HG02852 (cell line): Measurements from ENCODE around the gene PLEKHM3.
A peak's percentile ranks its signal among the peaks of the same experiment; 100 is the strongest.

ENCODE experiments used
- ATAC-seq: cut with Tn5 transposase; IDR thresholded peaks from one replicate; pipeline ENCODE4 v1.9.1; 2021; ENCODE audit warnings: mild to moderate bottlenecking, moderate library complexity; ENCODE audit not compliant: unreplicated experiment

Gene PLEKHM3, protein sequence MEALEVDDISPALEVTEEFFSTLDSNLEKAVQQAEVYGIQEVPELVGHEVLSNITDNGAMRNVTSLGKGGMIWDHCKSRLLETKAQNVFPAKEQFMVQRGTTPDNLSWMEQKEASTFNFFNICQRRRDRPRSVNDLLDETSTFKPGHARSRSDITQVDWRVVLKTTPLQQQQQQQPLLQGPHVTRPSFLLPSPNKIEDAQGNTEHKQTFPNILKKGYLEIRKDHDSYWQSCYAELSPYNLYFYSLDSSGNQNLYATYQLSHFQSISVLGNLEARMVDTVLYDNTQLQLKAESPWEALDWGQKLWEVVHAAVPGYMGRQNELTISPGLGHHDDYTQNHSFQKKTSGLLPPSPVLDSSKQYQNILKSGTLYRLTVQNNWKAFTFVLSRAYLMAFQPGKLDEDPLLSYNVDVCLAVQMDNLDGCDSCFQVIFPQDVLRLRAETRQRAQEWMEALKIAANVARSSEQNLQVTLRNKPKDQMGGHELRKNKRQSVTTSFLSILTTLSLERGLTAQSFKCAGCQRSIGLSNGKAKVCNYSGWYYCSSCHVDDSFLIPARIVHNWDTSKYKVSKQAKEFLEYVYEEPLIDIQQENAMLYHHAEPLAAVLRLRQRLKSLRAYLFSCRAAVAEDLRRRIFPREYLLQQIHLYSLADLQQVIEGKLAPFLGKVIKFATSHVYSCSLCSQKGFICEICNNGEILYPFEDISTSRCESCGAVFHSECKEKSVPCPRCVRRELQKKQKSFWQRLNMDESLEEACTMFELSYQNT

DNA sequence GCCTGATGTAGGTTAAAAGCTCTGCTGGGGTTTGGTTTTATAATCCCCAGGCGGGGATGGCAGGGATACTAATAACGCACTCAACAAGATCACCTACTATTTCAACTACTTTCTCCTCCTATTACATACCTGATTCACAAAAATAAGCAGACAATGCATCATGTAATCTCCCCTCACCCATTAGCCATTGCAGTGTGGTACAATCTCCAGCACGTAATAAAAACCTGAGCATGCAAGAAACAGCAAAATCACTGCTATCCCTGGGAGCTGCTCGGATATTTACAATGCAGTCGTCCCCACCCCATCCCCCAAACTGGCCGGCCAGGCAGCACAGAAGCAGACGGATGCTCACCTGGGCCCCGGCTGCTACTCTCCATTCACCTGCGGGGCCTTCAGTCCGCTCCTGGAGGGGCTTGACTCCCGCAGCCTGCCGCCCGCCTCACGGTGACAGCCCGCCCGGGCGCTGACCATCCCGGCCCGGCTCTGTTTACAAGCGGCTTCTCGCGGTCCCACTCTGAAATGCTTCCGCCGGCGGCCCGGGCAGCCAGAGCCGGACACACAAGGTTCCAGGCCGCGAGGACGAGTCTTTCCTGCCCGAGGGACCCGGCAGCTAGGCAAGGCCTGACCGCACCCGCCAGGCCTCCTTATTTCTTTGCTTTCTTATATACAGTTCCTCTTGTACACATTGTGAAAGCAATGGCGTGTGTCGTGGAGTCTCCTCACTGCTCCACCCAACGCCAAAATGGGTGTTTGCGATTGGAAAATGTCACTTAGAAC, at the start of gene PLEKHM3:
Gene PLEKHM3 (minus strand): TSS at position 491 of the 777 bp plus-strand sequence. CDS start 23,888 bp downstream, outside the sequence.
- peak; percentile 94 for ATAC-seq

DNA sequence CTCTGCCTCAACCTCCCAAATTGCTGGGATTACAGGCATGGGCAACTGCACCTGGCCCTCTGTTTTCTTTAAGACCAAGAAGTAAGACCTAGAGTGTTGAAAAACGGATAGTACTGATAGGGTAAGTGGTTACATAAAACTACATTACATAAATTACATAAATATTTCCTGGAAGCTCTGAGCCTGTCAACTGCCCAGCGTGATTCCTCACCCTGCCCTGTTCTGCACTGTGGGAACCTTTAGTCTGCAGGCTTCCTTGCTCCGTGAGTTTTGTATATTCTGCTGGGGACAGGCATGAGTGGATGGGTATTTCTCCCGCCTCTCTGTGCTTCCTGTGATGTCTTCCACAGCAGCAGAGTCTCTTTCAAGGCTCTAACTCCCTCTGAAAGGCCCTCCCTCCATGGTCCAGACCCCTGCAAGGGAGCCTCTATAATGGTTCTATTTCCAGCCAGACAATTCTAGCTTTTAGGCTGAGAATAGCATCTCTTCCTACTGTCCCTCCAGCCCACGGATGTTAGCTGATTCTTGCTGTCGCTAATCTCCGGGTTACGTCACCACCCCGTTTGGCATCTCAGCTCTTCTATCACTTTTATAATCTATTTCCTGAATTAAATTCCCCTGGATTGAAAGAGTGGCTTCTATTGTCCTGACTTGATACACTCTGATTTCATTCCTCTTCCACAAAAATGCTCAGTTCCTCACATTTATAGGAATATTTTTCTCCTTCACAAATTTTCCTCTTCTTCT, 49.5 kb upstream of the PLEKHM3 start:
- ATAC-seq, result no peak

DNA sequence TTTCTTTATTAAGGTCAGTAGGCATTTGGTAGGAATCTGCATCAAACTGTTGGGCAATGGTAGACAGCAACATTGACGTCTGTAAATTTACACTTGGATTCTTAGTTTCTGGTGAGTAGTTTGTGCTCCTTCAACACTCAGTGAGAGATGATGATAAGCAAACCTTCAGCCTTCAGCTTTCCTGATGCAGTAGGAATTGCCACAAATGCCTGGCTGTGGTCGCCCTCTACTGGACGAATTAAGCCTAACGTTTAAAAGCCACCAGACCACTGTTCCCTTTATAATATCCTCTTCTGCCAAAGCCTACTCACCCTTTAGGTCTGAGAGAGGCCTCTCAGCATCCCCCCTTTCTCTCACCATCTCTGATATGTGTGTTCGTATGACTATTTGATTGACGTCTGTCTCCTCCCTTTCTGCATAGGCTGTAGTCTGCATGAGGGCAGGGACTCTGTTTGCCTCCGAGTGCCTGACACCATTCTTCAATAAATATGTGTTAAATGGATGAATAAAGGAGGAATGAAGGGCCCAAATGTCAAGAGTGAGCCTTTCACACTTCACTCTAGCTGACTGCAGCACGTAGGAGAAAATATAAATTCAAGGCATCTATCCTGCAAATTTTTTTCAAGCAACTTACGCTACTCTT, 47.0 kb upstream of the PLEKHM3 start:
- peak; percentile 86 for ATAC-seq

DNA sequence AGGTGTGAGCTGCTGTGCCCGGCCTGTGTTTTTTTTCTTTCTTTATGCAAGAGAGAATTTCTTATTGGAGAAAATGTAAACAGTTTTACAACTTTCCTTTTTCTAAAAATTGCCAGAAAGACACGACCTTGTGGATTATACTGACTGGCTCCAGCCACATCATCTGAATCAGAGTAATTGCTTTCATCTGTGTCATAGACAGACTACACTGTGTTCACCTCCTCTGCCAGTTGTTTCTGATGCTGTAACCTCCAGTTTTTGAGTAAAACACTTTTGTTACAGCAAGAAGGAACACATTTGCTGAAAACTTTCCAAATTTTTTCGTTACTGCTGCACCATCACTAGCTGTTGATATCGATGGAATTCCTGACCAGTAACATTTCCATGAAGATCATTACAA, 43.9 kb upstream of the PLEKHM3 start:
- no peak for ATAC-seq

DNA sequence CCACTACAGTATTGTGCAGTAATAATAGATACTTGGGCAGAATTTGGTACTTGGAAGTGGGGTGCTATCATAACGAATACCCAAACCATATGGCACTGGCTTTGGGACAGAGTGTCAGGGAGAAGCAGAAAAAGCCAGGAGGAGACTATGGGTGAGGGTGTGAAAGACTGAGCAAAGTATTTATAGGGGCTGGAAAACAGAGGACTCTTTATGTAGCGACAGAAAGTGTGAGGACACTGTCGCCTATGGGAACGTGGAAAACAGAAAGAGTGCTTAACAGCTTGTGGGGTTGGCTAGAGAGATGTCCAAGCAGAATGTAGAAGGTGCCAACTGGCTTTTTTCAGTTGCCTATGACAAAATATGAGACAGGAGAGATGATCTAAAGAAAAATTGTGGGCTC, 40.7 kb upstream of the PLEKHM3 start:
- ATAC-seq, result no peak

DNA sequence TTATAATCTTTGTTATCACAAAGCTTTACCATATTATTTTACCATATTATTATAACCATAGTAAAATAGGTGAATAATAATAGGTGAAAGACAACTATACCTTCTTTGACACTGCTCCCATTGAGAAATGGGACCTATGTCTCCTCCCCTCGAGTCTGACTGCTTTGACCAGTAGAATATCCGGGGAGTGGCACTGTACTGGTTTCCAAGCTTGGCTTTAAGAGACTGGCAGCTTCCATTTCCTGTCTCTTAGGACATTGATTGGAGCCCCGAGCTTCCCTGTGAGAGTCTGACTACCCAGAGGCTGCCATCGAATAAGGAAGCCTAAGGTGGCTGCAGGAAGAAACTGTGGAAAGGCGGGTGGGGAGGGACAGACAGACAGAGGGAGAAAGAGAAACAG, 40.1 kb upstream of the PLEKHM3 start:
- ATAC-seq, result no peak

DNA sequence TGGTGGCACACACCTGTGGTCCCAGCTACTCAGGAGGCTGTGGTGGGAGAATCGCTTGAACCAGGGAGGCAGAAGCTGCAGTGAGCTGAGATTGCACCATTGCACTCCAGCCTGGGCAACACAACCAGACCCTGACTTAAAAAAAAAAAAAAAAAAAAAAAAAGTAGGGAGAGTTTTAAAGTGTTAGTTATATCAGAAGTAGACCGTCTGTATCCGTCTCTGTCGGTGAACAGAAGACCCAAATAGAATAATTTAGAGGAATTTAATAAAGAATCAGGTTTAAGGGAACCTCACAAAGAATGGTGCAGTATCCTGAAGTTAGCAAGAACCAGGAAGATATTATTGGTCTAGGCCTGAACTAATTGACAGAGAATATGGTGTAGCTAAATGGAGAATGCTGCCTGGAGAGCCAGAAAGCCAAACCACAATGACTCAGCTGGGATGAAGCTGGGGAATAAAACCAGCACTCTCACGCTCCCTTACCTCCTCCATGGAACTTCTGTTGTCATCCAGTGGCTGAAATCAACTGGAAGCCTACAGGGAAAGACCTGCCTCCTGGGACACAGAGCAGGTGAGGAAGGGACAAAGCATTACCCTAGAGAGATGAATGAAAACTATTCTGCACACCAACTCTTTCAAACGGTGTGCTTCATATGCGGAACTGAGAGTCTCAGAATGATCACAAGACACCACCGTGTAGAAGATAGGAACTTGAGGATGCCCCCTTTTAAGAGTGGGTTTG, 39.1 kb upstream of the PLEKHM3 start:
- no peak for ATAC-seq

DNA sequence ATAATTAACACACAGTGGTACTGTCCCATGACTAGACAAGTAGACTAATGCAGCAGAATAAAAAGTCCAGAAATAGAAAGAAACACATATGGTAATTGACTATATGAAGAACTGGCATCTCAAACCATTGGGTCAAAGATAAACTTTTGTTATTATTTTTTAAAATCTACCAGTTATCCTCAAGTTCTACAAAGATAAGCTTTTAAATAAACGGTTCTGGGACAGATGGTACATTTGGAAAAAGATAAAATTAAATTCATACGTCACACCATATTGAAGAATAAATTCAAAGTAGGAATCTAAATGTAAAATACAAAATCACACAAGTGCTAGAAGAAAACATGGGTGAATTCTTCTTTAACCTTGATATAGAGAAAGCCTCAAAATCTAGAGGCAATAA, 37.6 kb upstream of the PLEKHM3 start:
- ATAC-seq, result no peak

DNA sequence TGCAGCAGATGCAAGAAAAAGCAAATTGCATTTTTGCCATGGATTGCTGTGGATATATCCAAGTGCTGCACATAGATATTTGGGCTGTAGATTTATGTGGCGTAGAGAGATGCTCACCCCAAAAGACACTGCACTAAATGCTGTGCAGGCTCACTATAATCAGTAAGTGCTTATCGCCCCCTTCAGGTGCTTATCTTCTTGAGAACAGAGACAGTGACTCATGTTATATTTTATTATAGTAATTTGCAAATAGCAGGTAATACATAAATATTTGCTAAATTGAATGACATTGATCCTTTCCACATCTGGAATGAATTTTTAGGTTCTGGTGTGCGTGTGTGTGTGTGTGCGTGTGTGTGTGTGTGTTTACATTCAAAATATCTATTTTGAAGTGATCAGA, 36.8 kb upstream of the PLEKHM3 start:
- no peak for ATAC-seq

DNA sequence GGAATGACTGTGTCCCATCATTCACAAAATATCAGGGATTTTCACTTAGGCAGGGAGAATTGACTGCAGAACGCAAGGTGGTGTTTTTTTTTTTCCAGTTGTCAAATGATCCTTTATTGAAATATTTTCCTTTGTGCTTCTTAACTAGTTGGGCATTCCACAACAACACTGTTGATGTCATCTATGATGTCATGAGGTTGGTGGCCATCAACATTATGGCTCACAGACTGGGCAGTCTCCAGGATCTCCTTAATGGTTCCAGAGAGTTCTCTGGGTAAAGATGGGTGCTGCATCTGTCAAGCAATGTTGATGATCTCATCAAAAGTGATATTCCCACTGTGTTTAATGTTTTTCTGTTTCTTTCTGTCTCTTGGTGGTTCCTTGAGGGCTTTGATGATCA, 31.8 kb upstream of the PLEKHM3 start:
- no peak for ATAC-seq

DNA sequence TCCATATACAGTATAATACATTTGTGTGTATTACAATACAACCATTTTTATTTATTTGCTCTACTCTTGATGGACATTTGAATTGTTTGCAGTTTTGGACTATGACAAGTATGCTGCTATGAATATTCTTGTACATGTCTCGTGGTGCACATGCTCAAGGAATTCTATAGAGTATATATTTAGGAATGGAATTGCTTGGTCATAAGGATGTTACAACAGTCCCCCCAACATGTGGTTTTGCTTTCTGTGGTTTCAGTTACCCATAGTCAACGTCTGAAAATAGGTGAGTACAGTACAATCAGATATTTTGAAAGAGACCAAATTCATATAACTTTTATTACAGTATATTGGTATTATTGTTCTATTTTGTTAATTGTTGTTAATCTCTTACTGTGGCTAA, 24.1 kb upstream of the PLEKHM3 start:
- ATAC-seq, result no peak

DNA sequence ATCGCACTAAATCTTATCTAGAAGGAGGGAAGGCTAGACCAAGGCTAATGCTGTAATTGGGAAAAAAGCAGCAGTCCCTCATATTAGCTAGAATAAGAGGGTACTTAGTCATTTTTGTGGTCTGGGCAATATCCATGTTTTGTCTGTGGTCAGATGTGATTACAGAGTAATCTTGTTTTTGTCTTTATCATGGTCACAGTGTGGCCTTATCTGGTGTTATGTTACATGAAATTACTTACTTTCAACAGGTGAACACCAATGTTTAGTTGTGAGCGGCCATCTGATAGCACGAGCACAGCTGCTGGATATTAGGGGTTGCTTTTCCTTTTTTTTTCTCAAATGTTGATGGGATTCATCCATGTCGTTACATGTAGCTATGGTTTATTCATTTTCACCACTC, 23.7 kb upstream of the PLEKHM3 start:
- no peak for ATAC-seq

DNA sequence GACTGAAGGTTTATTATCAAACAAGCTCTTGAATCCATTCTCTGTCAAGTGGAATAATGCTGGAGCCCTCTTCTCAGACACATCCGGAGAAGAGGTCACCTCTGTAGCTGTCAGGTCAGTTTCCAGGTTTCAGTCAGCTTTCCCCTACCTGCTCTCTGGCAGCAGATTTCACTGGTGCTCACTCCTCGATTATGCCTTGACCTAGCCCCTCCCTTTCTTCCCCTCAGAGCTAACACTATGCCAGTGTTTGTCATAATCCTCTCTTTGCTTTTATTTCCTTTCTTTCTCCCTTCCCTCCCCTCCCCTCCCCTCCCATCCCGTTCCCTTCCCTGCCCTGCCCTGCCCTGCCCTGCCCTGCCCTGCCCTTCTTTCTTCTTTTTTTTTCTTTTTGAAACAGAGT, 22.5 kb upstream of the PLEKHM3 start:
- no peak for ATAC-seq

DNA sequence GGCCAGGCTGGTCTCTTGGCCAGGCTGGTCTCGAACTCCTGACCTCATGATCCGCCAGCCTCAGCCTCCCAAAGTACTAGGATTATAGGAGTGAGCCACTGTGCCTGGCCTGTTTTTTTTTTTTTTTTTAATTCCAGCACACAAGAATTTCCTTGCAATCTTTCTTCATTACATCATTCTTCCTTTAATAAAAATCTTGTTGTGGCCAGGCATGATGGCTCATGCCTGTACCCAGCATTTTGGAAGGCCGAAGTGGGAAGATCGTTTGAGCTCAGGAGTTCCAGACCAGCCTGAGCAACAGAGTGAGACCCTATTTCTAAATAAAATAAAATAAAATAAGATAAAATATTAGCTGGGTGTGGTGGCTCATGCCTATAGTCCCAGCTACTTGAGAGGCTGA, 21.4 kb upstream of the PLEKHM3 start:
- ATAC-seq, result no peak

DNA sequence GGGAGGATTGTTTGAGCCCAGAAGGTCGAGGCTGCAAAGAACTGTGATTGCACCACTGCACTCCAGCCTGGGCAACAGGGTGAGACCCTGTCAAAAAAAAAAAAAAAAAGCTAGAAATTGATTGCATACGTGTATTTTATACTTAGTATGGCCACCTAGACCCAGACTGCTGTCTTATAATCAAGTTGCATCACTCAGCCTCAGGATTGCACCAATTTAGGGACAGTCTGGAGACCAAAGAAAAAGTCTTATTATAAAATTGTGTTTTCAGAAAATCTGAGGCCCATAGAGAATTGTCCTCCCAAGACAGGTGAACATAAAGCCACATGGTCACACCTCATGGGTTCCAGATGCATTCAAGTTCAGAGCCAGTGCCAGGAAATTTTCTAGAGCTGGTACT, 17.1 kb upstream of the PLEKHM3 start:
- ATAC-seq, result no peak

DNA sequence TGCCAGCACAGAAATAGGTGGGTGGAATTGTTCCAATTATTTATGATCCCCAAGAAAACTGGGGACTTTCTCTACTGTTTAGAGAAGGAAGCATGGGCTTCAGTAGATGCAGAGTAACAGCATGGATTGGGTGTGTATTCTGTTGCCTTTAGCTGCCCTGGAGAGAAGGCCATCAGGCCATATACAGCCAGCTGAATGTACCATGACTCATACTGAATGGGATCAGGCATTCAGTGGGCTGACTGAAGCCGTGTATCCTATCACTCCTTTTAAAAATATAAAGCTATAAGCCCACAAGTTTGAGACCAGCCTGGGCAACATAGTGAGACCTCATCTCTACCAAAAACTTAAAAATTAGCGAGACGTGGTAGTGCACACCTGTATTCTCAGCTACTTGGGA, 16.7 kb upstream of the PLEKHM3 start:
- ATAC-seq, result no peak

DNA sequence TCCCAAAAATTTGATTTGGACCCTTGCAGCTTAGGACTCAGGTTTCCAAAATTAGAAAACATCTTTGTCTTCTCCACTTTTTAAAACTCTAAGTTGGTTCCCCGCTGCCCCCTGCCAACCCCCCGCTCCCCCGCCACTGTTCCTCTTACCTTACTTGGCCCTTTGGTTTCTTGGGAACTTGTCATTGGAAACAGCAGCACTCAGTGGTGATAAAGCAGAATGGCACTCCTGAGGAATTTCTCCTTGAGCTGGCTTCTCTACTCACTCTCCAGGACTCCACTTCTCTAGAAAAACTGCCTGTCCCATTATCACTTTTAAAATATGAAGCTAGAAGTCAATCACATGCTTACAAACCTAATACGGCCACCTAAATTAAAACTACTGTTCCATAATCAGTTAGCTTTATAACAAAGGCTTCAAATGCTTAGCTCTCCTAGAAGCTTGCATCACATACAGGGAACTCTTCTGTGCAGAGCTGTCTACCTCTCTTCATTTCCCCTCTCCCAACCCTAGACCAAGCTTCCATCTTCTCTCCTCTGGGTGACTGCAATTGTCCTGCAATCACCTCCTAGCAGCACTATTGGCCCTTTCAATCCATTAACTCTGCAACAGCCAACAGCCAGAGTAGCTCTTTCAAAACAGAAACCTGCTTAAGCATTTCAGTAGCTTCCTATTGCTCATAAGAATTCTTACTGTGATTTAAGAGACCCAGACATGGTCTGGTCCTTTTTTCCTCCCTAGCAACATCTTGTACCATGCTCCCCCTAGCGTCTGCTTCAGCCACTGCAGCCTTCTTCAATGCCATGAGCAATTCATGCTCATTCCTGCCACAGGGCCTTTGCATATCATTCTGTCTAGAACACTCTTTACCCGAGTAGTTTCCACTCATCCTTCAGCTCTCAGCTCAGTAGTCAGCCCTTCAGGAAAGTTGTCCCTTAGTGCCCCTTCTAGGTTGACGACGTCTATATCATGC, 15.2 kb upstream of the PLEKHM3 start:
- ATAC-seq, result peak; percentile 78

DNA sequence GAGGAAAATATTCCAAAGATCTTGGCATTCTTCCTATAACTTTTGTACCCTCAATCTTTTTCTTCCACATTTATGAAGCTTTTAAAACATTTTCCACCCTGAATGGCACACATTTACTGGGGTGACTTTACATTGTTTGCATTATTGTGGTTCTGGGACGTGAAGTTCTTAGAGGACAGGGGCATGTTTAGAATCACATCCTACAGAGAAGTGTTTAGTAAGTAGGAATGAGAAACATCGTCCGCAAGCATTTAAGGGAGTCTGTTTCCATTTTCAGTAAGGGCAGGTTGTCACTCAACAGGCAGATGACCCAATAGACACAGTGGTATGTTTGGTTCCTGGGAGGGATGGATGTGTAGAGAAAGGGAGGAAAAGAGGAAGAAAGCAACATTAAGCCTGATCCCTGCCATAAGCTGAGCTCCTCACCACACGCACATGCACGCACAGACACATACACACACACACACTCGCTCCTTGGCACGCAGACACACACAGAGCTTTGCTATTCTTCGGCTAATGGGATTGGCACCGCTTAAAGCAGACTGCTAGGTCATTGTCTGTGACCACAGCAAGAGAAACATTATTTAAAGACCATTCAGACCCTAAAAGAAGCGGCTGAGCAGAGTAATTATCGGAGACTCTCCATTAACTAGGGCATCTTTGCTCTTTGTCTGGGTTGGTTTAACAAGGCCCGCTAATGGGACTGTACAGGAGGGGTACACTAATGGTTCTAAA, 14.2 kb upstream of the PLEKHM3 start:
- no peak for ATAC-seq
